ENCODE results near the gene CD247. TPM values are rescaled to one million over a fixed set of nuclear protein-coding genes. Genes with fewer than 3 reads are reported as not detected.

CD247 gene
- polyA plus RNA-seq, 2 of the 4 experiments (the other 2 are of a cell fraction) = 0.10 to 0.27 TPM

DNA sequence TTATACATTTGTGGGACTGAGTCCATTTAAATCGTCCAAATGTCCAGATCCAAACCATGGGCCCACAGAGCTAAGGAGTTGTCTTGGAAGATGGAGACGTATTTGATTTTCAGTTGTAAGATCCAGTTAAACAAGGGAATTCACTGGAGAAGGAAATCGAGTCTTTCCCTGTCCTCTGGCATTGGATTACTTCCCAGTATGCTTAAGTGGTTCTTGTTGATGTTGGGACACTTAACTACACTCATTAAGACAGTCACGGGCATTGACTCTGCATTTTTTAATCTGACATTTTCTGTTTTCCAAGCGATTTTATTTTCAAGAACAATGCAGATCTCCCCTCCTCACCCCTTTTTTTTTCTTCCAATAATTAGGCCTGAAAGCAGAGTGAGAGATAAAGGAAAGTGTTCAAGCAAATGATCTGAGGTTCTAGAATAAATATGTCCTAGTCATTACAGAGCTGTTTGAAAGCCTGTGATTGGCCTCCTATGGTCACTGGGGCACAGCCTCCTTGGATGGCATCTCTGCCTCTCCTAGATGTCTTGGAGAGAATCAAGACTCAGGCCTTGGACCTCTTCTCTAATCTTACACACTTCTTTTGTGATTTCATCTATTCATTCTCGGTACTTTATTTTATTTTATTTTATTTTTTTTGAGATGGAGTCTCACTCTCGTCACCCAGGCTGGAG lies 48.9 kb downstream of the CD247 start:
- WGBS (ENCODE audit: missing lambda C conversion rate) = 66% methylated on average over 7 of the region's 7 CpGs
- POLR2A ChIA-PET = no interaction called here
- DNase-seq (ENCODE audit: low read depth in 1 of 2, low spot score in 1 of 2) (no peak), ATAC-seq (no peak), FAIRE-seq (no peak)
- Histone ChIP-seq H3K4me1 (peaks cover 9% of the 10 kb centered on the region), H3K4me2 (no peak overlapping the region), H3K27ac (no peak overlapping the region), H3K4me3 (no peak overlapping the region), H3K9me3 (no peaks in the 10 kb centered on the region)
- CTCF ChIA-PET = interaction anchor here (0.8 to 0.9 kb wide), 2 partner anchors 68 to 72 kb away, joined by 3 read pairs; no protein-coding TSS in a partner anchor
- TF ChIP-seq JUN (IDR thresholded peaks at IDR 0.05) = no peak
- no peak for TF ChIP-seq CBX2 (IDR thresholded peaks at IDR 0.05; ENCODE audit: borderline replicate concordance, low read depth)
- TF ChIP-seq FOXS1 (CRISPR knock-in tag; IDR thresholded peaks at IDR 0.05) = no peak
- no peak for TF ChIP-seq NPAS2 (CRISPR knock-in tag; IDR thresholded peaks at IDR 0.05; ENCODE audit: borderline replicate concordance)
- TF ChIP-seq HEYL (CRISPR knock-in tag; IDR thresholded peaks at IDR 0.05) = no peak
- TF ChIP-seq RARB (CRISPR knock-in tag; IDR thresholded peaks at IDR 0.05) = no peak
- no peak for TF ChIP-seq CBX8 (IDR thresholded peaks at IDR 0.05)
- no peak for TF ChIP-seq KDM5A (IDR thresholded peaks at IDR 0.05)
- TF ChIP-seq, protein P1, sequence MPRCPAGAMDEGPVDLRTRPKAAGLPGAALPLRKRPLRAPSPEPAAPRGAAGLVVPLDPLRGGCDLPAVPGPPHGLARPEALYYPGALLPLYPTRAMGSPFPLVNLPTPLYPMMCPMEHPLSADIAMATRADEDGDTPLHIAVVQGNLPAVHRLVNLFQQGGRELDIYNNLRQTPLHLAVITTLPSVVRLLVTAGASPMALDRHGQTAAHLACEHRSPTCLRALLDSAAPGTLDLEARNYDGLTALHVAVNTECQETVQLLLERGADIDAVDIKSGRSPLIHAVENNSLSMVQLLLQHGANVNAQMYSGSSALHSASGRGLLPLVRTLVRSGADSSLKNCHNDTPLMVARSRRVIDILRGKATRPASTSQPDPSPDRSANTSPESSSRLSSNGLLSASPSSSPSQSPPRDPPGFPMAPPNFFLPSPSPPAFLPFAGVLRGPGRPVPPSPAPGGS (IDR thresholded peaks at IDR 0.05) = no peak
- no peak for TF ChIP-seq EHF (CRISPR knock-in tag; IDR thresholded peaks at IDR 0.05)
- TF ChIP-seq KDM1A (IDR thresholded peaks at IDR 0.05; ENCODE audit: low read depth) = no peak
- TF ChIP-seq, protein P2, sequence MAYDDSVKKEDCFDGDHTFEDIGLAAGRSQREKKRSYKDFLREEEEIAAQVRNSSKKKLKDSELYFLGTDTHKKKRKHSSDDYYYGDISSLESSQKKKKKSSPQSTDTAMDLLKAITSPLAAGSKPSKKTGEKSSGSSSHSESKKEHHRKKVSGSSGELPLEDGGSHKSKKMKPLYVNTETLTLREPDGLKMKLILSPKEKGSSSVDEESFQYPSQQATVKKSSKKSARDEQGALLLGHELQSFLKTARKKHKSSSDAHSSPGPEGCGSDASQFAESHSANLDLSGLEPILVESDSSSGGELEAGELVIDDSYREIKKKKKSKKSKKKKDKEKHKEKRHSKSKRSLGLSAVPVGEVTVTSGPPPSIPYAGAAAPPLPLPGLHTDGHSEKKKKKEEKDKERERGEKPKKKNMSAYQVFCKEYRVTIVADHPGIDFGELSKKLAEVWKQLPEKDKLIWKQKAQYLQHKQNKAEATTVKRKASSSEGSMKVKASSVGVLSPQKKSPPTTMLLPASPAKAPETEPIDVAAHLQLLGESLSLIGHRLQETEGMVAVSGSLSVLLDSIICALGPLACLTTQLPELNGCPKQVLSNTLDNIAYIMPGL (CRISPR knock-in tag; IDR thresholded peaks at IDR 0.05; ENCODE audit: borderline replicate concordance) = no peak
- TF ChIP-seq ZC3H11A (IDR thresholded peaks at IDR 0.05) = no peak
- TF ChIP-seq HDAC2 (IDR thresholded peaks at IDR 0.05) = no peak

DNA sequence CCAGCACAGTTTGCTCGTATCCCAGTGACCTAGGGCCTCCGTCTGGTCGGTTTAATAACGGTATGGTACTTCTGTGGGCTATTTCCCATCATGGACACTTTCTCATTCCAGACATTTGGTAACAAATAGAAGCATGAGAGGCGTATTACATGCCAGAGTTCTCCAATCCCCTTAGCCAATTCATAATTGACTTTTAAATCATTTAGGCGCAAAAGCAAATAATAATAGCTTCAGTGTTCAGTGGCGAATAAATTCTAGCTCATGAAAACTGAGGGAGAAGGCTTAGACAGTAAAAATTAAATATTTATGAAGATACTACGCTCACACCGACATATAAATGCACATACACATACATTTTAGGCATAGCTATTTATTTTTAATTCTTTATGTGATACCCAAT lies 50.6 kb downstream of the CD247 start:
- WGBS (ENCODE audit: missing lambda C conversion rate) = 81% methylated on average over 9 of the region's 9 CpGs
- DNase-seq (ENCODE audit: low read depth in 1 of 2, low spot score in 1 of 2) = no peak
- ChIA-PET POLR2A (no interaction called here), CTCF (interaction anchor here (0.7 to 1.9 kb wide), 4 partner anchors 24 to 407 kb away, joined by 3 to 9 read pairs (median 3); no protein-coding TSS in a partner anchor)
- TF ChIP-seq CBX8 (IDR thresholded peaks at IDR 0.05) (no peak), NPAS2 (CRISPR knock-in tag; IDR thresholded peaks at IDR 0.05; ENCODE audit: borderline replicate concordance) (no peak), JUNB (IDR thresholded peaks at IDR 0.05) (no peak), CEBPB (IDR thresholded peaks at IDR 0.05) (no peak)
- TF ChIP-seq, protein P3, sequence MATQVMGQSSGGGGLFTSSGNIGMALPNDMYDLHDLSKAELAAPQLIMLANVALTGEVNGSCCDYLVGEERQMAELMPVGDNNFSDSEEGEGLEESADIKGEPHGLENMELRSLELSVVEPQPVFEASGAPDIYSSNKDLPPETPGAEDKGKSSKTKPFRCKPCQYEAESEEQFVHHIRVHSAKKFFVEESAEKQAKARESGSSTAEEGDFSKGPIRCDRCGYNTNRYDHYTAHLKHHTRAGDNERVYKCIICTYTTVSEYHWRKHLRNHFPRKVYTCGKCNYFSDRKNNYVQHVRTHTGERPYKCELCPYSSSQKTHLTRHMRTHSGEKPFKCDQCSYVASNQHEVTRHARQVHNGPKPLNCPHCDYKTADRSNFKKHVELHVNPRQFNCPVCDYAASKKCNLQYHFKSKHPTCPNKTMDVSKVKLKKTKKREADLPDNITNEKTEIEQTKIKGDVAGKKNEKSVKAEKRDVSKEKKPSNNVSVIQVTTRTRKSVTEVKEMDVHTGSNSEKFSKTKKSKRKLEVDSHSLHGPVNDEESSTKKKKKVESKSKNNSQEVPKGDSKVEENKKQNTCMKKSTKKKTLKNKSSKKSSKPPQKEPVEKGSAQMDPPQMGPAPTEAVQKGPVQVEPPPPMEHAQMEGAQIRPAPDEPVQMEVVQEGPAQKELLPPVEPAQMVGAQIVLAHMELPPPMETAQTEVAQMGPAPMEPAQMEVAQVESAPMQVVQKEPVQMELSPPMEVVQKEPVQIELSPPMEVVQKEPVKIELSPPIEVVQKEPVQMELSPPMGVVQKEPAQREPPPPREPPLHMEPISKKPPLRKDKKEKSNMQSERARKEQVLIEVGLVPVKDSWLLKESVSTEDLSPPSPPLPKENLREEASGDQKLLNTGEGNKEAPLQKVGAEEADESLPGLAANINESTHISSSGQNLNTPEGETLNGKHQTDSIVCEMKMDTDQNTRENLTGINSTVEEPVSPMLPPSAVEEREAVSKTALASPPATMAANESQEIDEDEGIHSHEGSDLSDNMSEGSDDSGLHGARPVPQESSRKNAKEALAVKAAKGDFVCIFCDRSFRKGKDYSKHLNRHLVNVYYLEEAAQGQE (IDR thresholded peaks at IDR 0.05) = no peak
- TF ChIP-seq, protein P4, sequence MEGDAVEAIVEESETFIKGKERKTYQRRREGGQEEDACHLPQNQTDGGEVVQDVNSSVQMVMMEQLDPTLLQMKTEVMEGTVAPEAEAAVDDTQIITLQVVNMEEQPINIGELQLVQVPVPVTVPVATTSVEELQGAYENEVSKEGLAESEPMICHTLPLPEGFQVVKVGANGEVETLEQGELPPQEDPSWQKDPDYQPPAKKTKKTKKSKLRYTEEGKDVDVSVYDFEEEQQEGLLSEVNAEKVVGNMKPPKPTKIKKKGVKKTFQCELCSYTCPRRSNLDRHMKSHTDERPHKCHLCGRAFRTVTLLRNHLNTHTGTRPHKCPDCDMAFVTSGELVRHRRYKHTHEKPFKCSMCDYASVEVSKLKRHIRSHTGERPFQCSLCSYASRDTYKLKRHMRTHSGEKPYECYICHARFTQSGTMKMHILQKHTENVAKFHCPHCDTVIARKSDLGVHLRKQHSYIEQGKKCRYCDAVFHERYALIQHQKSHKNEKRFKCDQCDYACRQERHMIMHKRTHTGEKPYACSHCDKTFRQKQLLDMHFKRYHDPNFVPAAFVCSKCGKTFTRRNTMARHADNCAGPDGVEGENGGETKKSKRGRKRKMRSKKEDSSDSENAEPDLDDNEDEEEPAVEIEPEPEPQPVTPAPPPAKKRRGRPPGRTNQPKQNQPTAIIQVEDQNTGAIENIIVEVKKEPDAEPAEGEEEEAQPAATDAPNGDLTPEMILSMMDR (IDR thresholded peaks at IDR 0.05) = no peak
- ATAC-seq = peak in 1 of 2 experiments; percentile 55; a peak in 3 of 6 replicates
- no peak for FAIRE-seq
- Histone ChIP-seq H3K4me1 (peaks cover 9% of the 10 kb centered on the region), H3K27ac (0 out of 6 replicates have a peak overlapping the region, but pooled peaks of 1 of the 2 experiments have one; percentile 2), H3K4me2 (peak overlapping the region; percentile 53), H3K4me3 (no peak overlapping the region), H3K9me3 (no peaks in the 10 kb centered on the region)
